Calu3 (cell line): ENCODE data around the gene CLTB. TPM values are rescaled to one million over a fixed set of nuclear protein-coding genes. Genes with fewer than 3 reads are reported as not detected.

ENCODE experiments used
- BruUV-seq: library from RNA; stranded (reverse); fragments of 400-500 nt; replicated peaks from 2 replicates; lab custom pipeline; 2021; lab: Mats Ljungman, UMichigan
- CTCF ChIA-PET: fragments of 300-600 bp; sonication (Branson Sonifier 250); formaldehyde crosslinking; loops from one replicate; lab custom pipeline; 2022; ENCODE audit warnings: antibody characterized with exemption; lab: Charles Lee
- DNase-seq: peaks from one replicate; pipeline ENCODE4 v3.0.0; 2022
- H3K27ac Mint-ChIP-seq: one replicate; pipeline ENCODE4 v1.8.0; 2022; ENCODE audit warnings: mixed read lengths; ENCODE audit not compliant: unreplicated experiment
- H3K27me3 Mint-ChIP-seq: one replicate; pipeline ENCODE4 v1.8.0; 2022; ENCODE audit warnings: mixed read lengths; ENCODE audit not compliant: unreplicated experiment
- H3K36me3 Mint-ChIP-seq: one replicate; pipeline ENCODE4 v1.8.0; 2022; ENCODE audit warnings: mild to moderate bottlenecking, moderate library complexity, mixed read lengths; ENCODE audit not compliant: insufficient read depth, unreplicated experiment
- H3K4me1 Mint-ChIP-seq: one replicate; pipeline ENCODE4 v1.8.0; 2022; ENCODE audit warnings: mild to moderate bottlenecking, low read depth, mixed read lengths; ENCODE audit not compliant: unreplicated experiment
- H3K4me3 Mint-ChIP-seq: one replicate; pipeline ENCODE4 v1.8.0; 2022; ENCODE audit warnings: mild to moderate bottlenecking, low read depth, moderate library complexity, mixed read lengths; ENCODE audit not compliant: unreplicated experiment
- H3K9me3 Mint-ChIP-seq: one replicate; pipeline ENCODE4 v1.8.0; 2022; ENCODE audit warnings: low read depth, mixed read lengths; ENCODE audit not compliant: unreplicated experiment
- intact Hi-C: fragments of 100-400 bp; cut with micrococcal nuclease; formaldehyde crosslinking; loops from one replicate; pipeline ENCODE4 v1.10.0; 2022; ENCODE audit not compliant: unreplicated experiment
- total RNA-seq: library from RNA; stranded (reverse); gene quantifications from 2 replicates; pipeline ENCODE4 v1.2.3, GENCODE V29; 2022
- TF ChIP-seq, protein P1 (sequence below): fragments of 200-600 bp; IDR thresholded peaks from one replicate; pipeline ENCODE4 v1.8.0; 2022; ENCODE audit warnings: antibody characterized with exemption; ENCODE audit not compliant: unreplicated experiment

CLTB gene
- total RNA-seq, 1 experiment from 2014 or later, result 116 TPM

DNA sequence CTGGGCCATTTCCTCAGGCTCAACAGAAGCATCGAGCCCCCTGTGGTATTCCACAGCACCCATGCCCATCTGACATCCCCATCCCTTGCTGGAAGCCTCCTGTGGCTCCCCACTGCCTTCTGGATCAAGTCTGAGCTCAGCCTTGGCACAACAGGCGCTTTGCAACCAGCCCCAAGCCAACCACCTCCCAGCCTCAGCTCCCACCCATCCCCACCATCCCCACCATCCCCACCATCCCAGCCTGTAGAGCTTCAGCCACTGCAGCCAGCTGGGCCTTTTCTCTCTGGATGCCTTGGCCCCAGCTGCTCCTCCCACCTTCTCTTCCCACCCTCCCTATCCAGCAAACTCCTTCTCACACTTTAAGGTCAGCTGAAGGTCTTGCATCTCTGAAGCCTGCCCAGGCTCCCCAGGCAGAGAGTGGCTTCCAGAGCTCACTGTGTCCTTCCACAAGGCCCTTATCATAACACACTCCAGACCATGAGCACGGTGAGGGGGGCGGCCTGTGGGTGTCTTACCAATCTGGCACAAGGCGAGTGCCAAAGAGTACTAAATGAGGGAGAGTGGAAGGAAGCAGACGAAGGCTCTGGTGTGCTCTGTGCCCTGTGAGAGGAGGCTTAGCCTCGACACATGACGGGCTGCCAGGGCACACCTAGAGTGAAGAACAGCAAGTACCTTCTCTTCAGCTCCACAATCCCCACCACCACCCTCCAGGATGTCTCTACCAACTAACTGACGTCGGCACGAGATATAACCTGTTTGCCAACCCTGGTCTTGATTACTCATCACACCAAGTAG, 21.3 kb downstream of the CLTB start:
- H3K27me3 Mint-ChIP-seq, result no peaks in the 10 kb centered on the region
- no peaks in the 10 kb centered on the region for H3K9me3 Mint-ChIP-seq
- TF ChIP-seq, protein P1, sequence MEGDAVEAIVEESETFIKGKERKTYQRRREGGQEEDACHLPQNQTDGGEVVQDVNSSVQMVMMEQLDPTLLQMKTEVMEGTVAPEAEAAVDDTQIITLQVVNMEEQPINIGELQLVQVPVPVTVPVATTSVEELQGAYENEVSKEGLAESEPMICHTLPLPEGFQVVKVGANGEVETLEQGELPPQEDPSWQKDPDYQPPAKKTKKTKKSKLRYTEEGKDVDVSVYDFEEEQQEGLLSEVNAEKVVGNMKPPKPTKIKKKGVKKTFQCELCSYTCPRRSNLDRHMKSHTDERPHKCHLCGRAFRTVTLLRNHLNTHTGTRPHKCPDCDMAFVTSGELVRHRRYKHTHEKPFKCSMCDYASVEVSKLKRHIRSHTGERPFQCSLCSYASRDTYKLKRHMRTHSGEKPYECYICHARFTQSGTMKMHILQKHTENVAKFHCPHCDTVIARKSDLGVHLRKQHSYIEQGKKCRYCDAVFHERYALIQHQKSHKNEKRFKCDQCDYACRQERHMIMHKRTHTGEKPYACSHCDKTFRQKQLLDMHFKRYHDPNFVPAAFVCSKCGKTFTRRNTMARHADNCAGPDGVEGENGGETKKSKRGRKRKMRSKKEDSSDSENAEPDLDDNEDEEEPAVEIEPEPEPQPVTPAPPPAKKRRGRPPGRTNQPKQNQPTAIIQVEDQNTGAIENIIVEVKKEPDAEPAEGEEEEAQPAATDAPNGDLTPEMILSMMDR, result no peak
- H3K4me1 Mint-ChIP-seq, result no peaks in the 10 kb centered on the region
- peaks cover 18% of the 10 kb centered on the region for H3K36me3 Mint-ChIP-seq
- BruUV-seq, result no TSS peak
- DNase-seq, result no peak
- no peak overlapping the region for H3K27ac Mint-ChIP-seq
- CTCF ChIA-PET, result interaction anchor here (0.7 kb wide), 1 partner anchor 11 kb away, joined by 6 read pairs; no protein-coding TSS in a partner anchor
- intact Hi-C loops, result no loop called here
- no peak overlapping the region for H3K4me3 Mint-ChIP-seq

DNA sequence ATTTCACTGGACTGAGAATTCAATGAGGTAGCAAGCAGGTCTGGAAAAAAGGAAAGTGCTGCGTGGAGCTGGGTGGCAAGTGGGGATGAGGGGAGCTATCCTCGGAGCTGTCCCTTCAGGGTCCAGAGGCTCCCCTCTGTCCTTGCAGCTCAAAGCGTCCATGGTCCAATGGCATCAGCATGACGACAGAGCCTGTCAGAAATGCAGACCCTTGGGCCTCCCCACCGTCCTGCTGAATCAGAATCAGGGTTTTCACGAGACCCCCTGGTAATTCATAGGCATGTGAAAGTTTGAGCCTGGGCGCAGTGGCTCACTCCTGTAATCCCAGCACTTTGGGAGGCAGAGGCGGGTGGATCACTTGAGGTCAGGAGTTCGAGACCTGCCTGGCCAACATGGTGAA, 22.2 kb downstream of the CLTB start:
- no peaks in the 10 kb centered on the region for H3K27me3 Mint-ChIP-seq
- intact Hi-C loops, result no loop called here
- H3K4me3 Mint-ChIP-seq, result no peak overlapping the region
- no peaks in the 10 kb centered on the region for H3K9me3 Mint-ChIP-seq
- BruUV-seq, result no TSS peak
- H3K36me3 Mint-ChIP-seq, result peaks cover 28% of the 10 kb centered on the region
- CTCF ChIA-PET, result interaction anchor here (0.5 kb wide), 1 partner anchor 15 kb away, joined by 4 read pairs; no protein-coding TSS in a partner anchor
- H3K4me1 Mint-ChIP-seq, result no peaks in the 10 kb centered on the region
- H3K27ac Mint-ChIP-seq, result no peak overlapping the region
- no peak for DNase-seq
- TF ChIP-seq, protein P1, result no peak

DNA sequence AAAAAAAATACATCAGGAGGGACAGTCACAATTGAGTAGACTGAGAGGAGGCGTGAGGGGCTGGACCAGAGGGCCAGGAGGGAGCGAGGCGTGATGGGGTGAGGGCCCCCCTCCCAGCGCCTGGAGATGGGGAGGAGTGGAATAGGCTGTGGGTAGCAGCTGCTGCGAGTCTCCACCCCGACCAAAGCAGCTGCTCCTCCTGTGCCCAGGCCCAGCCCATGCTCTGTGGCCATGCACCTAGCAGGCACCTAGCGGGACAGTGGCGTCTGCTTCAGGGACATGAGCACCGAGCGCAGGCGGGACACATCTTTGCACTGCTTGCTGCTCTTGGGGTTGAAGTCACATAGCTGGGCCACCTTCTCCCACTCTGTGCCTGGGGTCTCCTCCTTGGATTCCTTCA, 23.8 kb downstream of the CLTB start:
- DNase-seq, result no peak
- peaks cover 44% of the 10 kb centered on the region for H3K36me3 Mint-ChIP-seq

DNA sequence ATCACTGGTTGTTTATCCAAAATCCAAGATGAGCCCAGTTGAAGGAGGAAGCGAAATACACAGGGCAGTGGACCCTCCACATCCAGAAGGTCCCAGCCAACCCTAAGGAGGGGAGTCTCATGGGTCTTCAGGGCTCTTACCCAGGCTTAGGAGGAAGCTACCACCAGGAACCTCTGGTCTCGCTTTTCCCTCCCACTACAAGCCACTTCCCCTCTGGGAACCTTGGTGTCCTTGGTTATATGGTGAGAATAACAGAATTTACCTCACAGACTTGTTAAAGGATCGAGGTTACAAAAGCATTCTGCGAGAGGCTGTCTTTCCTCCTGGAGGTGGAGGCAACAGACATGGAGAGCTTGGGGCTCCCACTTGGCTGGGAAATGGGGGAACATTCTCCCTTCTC, 24.3 kb downstream of the CLTB start:
- TF ChIP-seq, protein P1, result no peak
- H3K4me3 Mint-ChIP-seq, result no peak overlapping the region
- intact Hi-C loops, result no loop called here
- DNase-seq, result no peak
- H3K36me3 Mint-ChIP-seq, result peaks cover 49% of the 10 kb centered on the region
- H3K27ac Mint-ChIP-seq, result no peak overlapping the region
- no TSS peak for BruUV-seq
- no peaks in the 10 kb centered on the region for H3K27me3 Mint-ChIP-seq
- peaks cover 7% of the 10 kb centered on the region for H3K4me1 Mint-ChIP-seq
- CTCF ChIA-PET, result no interaction called here
- H3K9me3 Mint-ChIP-seq, result no peaks in the 10 kb centered on the region

More for the DNA sequence above, 23.8 kb downstream of the CLTB start:
- Mint-ChIP-seq H3K4me3 (no peak overlapping the region), H3K27ac (no peak overlapping the region), H3K4me1 (peaks cover 2% of the 10 kb centered on the region), H3K9me3 (no peaks in the 10 kb centered on the region), H3K27me3 (no peaks in the 10 kb centered on the region)
- no TSS peak for BruUV-seq
- CTCF ChIA-PET, result no interaction called here
- intact Hi-C loops, result no loop called here
- TF ChIP-seq, protein P1, result no peak
